HL-60 (cell line): Measurements from ENCODE around the gene CREB3L1.

ENCODE experiments used
- TF ChIP-seq, protein P1 (sequence below): IDR thresholded peaks from one replicate; pipeline ENCODE4 v1.5.1; 2011; ENCODE audit warnings: low read length, control low read depth, inconsistent platforms; ENCODE audit not compliant: insufficient read depth
- TF ChIP-seq, protein P2 (sequence below): IDR thresholded peaks from 2 replicates; pipeline ENCODE4 v1.6.1; 2012; ENCODE audit warnings: low read depth; ENCODE audit not compliant: insufficient replicate concordance

- TF ChIP-seq, protein P1, sequence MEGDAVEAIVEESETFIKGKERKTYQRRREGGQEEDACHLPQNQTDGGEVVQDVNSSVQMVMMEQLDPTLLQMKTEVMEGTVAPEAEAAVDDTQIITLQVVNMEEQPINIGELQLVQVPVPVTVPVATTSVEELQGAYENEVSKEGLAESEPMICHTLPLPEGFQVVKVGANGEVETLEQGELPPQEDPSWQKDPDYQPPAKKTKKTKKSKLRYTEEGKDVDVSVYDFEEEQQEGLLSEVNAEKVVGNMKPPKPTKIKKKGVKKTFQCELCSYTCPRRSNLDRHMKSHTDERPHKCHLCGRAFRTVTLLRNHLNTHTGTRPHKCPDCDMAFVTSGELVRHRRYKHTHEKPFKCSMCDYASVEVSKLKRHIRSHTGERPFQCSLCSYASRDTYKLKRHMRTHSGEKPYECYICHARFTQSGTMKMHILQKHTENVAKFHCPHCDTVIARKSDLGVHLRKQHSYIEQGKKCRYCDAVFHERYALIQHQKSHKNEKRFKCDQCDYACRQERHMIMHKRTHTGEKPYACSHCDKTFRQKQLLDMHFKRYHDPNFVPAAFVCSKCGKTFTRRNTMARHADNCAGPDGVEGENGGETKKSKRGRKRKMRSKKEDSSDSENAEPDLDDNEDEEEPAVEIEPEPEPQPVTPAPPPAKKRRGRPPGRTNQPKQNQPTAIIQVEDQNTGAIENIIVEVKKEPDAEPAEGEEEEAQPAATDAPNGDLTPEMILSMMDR, result no peak
- TF ChIP-seq, protein P2, sequence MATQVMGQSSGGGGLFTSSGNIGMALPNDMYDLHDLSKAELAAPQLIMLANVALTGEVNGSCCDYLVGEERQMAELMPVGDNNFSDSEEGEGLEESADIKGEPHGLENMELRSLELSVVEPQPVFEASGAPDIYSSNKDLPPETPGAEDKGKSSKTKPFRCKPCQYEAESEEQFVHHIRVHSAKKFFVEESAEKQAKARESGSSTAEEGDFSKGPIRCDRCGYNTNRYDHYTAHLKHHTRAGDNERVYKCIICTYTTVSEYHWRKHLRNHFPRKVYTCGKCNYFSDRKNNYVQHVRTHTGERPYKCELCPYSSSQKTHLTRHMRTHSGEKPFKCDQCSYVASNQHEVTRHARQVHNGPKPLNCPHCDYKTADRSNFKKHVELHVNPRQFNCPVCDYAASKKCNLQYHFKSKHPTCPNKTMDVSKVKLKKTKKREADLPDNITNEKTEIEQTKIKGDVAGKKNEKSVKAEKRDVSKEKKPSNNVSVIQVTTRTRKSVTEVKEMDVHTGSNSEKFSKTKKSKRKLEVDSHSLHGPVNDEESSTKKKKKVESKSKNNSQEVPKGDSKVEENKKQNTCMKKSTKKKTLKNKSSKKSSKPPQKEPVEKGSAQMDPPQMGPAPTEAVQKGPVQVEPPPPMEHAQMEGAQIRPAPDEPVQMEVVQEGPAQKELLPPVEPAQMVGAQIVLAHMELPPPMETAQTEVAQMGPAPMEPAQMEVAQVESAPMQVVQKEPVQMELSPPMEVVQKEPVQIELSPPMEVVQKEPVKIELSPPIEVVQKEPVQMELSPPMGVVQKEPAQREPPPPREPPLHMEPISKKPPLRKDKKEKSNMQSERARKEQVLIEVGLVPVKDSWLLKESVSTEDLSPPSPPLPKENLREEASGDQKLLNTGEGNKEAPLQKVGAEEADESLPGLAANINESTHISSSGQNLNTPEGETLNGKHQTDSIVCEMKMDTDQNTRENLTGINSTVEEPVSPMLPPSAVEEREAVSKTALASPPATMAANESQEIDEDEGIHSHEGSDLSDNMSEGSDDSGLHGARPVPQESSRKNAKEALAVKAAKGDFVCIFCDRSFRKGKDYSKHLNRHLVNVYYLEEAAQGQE, result no peak
Measured at GRCh38 chr11:46247090-46247489, 30.4 kb upstream of the CREB3L1 start.
